Duodenal mucosa (tissue), 2 donors: ENCODE measurements around the gene C1orf52.

Source experiments
- H3K27ac ChIP-seq: one replicate; pipeline ENCODE4 v1.7.0; 2013; ENCODE audit warnings: low read depth, low read length
- H3K27me3 ChIP-seq, 2 donors: one replicate each; pipeline ENCODE4 v1.7.0; 2013; ENCODE audit warnings: low read length in 2 of 2, control low read depth in 1 of 2; ENCODE audit not compliant: insufficient read depth in 2 of 2, control insufficient read depth in 1 of 2
- H3K36me3 ChIP-seq, 2 donors: one replicate each; pipeline ENCODE4 v1.7.0; 2013; ENCODE audit warnings: low read length in 2 of 2, control low read depth in 1 of 2; ENCODE audit not compliant: insufficient read depth in 2 of 2, control insufficient read depth in 1 of 2
- H3K4me1 ChIP-seq, 2 donors: one replicate each; pipeline ENCODE4 v1.7.0; 2013; ENCODE audit warnings: low read length in 2 of 2, control low read depth in 1 of 2; ENCODE audit not compliant: insufficient read depth in 2 of 2, control insufficient read depth in 1 of 2
- H3K4me3 ChIP-seq, 2 donors: one replicate each; pipeline ENCODE4 v1.7.0; 2013; ENCODE audit warnings: low read length in 2 of 2, low read depth in 1 of 2
- H3K9ac ChIP-seq, 2 donors: one replicate each; pipeline ENCODE4 v1.7.0; 2013; ENCODE audit warnings: low read length in 2 of 2, low read depth in 1 of 2
- H3K9me3 ChIP-seq, 2 donors: one replicate each; pipeline ENCODE4 v1.7.0; 2013; ENCODE audit warnings: low read length in 2 of 2, control low read depth in 1 of 2; ENCODE audit not compliant: control insufficient read depth in 1 of 2

Gene C1orf52

DNA sequence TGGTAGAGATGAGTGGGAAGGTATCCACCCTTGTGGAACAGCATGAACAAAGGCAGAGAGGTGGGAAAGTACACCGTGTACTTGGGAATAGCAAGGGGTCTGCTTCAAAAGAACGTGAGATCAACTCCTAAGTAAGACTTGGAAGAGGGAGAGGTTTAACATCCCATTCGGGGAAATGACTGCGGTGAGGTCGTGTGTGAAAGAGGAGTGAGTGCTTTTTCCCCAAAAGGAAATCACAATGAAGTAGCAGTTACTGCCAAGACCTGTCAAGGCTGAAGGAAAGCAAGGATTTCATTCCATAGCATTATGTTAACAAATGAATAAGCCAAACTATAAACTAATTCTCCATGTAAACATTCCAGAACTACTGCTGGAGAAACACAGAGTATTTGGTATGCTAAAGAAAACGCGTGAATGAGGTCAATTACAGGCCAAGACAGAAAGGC lies 38.7 kb downstream of the C1orf52 start:
- Histone ChIP-seq H3K4me3 (no peak overlapping the region), H3K4me1 (peaks cover 19 to 20% of the 10 kb centered on the region in 2 donors), H3K9me3 (no peaks in the 10 kb centered on the region), H3K36me3 (no peaks in the 10 kb centered on the region), H3K9ac (no peak overlapping the region), H3K27me3 (no peaks in the 10 kb centered on the region), H3K27ac (no peak overlapping the region)

DNA sequence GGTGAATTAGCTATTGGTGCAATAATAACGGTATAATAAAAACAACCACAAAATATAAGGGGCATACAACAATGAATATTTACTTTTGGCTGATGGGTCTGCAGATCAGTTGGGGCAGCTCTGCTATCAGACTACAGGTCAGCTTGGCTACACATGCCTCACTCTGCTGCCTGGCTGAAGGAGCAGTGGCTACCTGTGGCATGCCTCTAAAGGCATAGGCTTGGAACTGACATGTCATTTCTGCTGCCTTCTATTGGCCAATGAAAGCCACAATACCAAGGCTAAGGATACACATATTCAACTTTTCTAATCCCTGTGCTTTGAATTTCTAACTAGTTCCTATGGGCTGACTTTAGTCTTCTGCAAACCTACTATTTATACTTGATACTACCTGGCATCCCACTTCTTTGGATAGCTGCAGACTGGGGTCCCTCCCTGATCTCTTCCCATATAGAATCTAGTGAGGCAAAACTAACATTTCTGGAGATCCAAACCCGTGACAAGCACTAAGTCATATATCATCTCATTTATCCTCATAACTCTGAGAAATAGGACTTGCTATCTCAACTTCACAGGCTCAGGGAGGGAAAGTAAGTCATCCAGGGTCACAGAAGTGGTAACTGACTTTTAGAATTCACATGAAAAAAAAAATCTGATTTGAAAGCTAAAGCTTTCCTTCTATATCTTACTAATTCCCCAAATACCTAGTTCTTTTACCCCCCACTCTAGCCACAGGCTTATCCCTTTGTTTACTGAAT lies 39.4 kb downstream of the C1orf52 start:
- H3K9me3 ChIP-seq = no peaks in the 10 kb centered on the region
- H3K4me3 ChIP-seq = no peak overlapping the region
- H3K27ac ChIP-seq = no peak overlapping the region
- peaks cover 11 to 12% of the 10 kb centered on the region in 2 donors for H3K4me1 ChIP-seq
- H3K27me3 ChIP-seq = no peaks in the 10 kb centered on the region
- H3K36me3 ChIP-seq = no peaks in the 10 kb centered on the region
- H3K9ac ChIP-seq = no peak overlapping the region

DNA sequence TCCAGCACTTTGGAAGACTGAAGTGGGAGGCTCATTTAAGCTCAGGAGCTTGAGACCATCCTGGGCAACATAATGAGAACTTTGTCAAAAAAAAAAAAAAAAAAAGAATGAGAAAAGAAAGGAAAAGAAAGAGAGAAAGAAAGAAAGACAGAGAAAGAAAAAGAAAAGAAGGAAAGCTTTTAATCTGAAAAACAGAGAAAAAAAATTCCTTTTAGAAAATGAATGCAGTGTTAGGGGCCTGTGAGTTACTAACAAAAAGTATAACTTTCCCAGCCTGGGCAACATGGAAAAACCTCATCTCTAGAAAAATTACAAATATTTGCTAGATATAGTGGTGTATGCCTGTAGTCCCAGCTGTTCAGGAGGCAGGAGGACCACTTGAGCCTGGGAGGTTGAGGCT lies 42.8 kb downstream of the C1orf52 start:
- no peaks in the 10 kb centered on the region for H3K36me3 ChIP-seq
- H3K4me1 ChIP-seq = no peaks in the 10 kb centered on the region
- no peak overlapping the region for H3K4me3 ChIP-seq
- no peaks in the 10 kb centered on the region for H3K9me3 ChIP-seq
- no peak overlapping the region for H3K9ac ChIP-seq
- no peaks in the 10 kb centered on the region for H3K27me3 ChIP-seq
- no peak overlapping the region for H3K27ac ChIP-seq

DNA sequence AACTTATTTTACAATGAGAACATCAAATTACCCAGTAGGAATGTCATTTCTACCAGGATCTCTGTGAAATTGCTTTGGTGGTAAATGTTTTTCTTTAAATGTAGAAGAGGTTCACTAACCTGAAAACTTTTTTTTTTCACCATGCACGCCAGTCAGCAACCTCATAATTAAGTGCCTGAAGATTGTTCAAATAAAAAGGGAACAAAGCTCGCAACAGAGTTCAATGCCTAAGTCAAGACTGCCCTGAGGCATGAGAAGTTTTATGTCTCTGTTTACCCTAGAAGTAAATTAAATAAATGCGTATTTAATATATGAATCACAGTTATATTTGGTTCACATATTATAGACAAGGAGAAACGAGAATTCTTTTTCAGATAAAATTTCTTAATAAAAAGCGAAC lies 44.8 kb downstream of the C1orf52 start:
- Histone ChIP-seq H3K4me1 (no peaks in the 10 kb centered on the region), H3K9ac (no peak overlapping the region), H3K27me3 (no peaks in the 10 kb centered on the region), H3K36me3 (no peaks in the 10 kb centered on the region), H3K27ac (no peak overlapping the region), H3K9me3 (no peaks in the 10 kb centered on the region), H3K4me3 (no peak overlapping the region)

DNA sequence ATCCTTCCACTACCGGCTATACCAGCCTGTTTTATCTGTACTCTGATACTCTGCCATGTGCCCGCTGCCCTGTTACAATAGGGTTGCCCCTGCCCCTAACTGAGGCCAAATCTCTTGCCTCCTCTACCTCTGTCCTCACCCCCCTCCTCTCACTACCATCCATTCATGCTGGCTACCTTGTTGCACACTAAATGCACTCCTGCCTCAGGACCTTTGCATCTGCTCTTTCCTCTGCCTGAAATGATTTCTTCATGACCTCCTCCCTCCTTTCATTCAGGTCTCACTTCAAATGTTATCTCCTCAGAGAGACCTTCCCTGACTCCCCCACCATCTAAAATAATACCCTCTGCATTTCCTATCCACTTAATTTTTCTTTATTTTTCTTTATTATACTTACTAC lies 51.0 kb downstream of the C1orf52 start:
- H3K9me3 ChIP-seq = no peaks in the 10 kb centered on the region
- H3K4me3 ChIP-seq = no peak overlapping the region
- H3K36me3 ChIP-seq = no peaks in the 10 kb centered on the region
- no peak overlapping the region for H3K9ac ChIP-seq
- peaks cover 0 to 7% of the 10 kb centered on the region in 2 donors for H3K4me1 ChIP-seq
- H3K27me3 ChIP-seq = no peaks in the 10 kb centered on the region
- H3K27ac ChIP-seq = no peak overlapping the region

DNA sequence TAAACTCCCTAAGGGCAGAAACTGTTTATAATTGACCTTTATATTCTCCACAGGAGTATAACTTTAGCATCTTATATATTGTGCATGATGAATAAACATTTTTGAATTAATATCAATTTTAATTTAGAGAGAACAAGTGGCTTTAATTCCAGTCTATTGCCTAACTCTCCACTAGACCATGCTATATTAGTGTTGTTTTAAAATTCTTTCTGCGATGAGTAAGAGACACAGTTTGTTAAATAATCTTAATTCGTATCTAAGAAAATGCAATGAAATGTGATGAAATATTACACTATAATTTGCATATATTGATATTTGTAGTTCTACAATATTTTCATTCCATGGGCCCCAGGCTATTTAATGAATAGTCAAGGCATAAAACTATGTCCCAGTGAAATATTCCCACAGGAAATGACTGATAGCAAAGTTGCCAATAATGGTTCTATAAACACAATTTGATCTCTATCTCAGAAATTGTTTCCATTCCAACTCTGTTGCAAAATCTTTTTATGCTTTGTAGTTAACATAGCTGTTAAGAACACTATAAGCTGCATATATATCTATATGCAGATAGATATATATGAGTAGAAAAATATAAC lies 55.8 kb downstream of the C1orf52 start:
- peaks cover 11 to 15% of the 10 kb centered on the region in 2 donors for H3K4me1 ChIP-seq
- H3K27me3 ChIP-seq = no peaks in the 10 kb centered on the region

DNA sequence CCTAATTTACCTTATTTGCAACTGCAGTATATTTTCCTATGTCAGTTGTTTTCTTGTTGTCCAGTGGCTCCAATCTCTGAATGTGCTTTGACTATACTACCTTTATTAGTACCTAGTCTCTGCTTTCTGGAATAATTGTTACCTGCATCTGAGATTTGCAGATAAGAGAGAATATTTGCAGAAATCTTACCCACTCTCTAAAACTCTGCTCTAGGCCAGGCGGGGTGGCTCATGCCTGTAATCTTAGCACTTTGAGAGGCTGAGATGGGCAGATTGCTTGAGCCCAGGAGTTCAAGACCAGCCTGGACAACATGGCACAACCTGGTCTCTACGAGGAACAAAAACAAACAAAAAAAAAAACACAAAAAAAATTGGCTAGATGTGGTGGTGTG lies 56.6 kb downstream of the C1orf52 start:
- no peaks in the 10 kb centered on the region for H3K27me3 ChIP-seq
- no peaks in the 10 kb centered on the region for H3K9me3 ChIP-seq
- H3K4me1 ChIP-seq = peaks cover 11 to 15% of the 10 kb centered on the region in 2 donors
- no peak overlapping the region for H3K9ac ChIP-seq
- no peak overlapping the region for H3K4me3 ChIP-seq
- no peaks in the 10 kb centered on the region for H3K36me3 ChIP-seq
- no peak overlapping the region for H3K27ac ChIP-seq

More for the DNA sequence above, 55.8 kb downstream of the C1orf52 start:
- H3K36me3 ChIP-seq = no peaks in the 10 kb centered on the region
- no peak overlapping the region for H3K27ac ChIP-seq
- H3K9ac ChIP-seq = no peak overlapping the region
- H3K9me3 ChIP-seq = no peaks in the 10 kb centered on the region
- H3K4me3 ChIP-seq = no peak overlapping the region

DNA sequence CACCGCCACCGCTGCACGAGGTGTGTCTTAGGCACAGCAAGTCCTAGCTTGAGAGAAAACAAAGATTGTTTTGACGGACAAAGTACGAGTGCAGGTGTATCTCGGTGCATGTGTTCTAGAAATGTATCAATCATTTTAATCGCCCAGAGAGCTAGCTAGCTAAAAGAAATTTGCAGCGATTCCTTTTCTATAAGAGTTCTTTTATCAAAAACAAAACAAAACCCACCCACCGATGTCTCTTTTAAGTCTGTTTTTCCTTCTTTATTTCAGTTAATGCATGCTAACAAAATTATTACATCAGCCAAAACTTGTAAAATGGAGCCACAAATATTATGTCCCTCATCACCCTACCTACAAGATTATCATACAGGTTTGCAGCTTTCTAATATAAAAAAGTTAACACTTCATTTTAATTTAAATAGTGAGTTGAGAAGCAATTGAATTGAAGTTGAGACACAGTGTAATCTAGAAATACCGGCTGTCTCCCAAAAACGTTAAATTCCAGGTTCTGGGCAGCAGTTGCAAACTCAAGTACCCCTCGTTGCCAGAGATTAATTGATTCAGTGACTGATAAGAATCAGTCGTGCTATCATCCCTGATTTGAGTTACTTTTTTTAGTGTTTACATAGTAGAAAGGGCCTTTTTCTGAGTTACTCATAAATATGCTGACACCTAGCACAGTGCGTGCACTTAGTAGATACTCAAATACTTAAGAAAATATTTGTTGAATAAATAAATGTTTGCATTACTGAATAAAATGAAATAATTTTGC lies 57.2 kb downstream of the C1orf52 start:
- Histone ChIP-seq H3K4me1 (peaks cover 11 to 15% of the 10 kb centered on the region in 2 donors), H3K9ac (peak overlapping the region; percentile 79 to 80), H3K27ac (peak overlapping the region; percentile 91), H3K9me3 (no peaks in the 10 kb centered on the region), H3K36me3 (no peaks in the 10 kb centered on the region), H3K4me3 (peak overlapping the region; percentile 88 to 95), H3K27me3 (no peaks in the 10 kb centered on the region)

DNA sequence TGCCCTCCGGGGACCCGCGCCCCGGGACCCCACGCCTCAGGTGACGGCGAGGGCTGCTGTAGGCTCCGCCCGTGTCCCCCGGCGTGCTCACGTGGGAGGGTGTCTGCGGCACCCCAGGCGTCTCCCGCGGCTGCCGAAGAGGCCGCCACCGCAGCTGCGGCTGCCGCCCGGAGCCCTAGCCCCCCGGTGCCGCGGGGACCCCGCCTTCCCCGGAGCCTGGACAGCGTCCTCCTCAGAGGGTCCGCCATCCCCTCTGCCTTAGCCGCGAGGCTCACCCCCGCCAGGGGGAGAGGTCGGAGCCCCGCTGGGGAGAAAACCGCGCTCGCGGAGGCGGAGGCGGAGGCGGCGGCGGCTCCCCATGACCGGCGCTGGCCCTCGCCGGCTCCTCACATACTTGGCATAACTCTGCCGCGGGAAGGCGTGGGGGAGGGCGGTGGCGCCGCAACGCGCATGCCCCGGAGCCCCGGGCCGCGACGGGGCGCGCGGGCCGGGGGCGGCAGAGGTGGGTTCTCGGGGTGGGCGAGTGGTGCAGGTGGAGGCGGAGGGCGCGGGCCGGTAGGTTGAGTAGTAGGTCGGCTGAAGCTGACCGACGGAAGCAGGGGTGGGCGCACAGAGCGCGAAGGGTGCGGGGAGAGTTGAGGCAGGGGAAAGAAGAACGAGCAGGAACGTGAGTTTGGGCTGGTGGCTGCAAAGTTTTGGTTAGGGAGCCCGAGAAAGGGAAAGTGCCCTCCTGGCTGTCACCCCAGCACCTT lies 57.9 kb downstream of the C1orf52 start:
- no peaks in the 10 kb centered on the region for H3K9me3 ChIP-seq
- H3K4me3 ChIP-seq = peak overlapping the region; percentile 88 to 95
- H3K36me3 ChIP-seq = no peaks in the 10 kb centered on the region
- no peaks in the 10 kb centered on the region for H3K27me3 ChIP-seq
- H3K4me1 ChIP-seq = peaks cover 11 to 15% of the 10 kb centered on the region in 2 donors
- H3K27ac ChIP-seq = peak overlapping the region; percentile 91
- peak overlapping the region; percentile 79 to 80 for H3K9ac ChIP-seq
